Measurements from ENCODE around the gene SPATA9. TPM values are rescaled to one million over a fixed set of nuclear protein-coding genes. Genes with fewer than 3 reads are reported as not detected.

SPATA9 gene
- total and polyA plus RNA-seq, 2 of the 13 experiments (the other 11 are each of a cell fraction or from before 2014, with no cell fraction given), result not detected

DNA sequence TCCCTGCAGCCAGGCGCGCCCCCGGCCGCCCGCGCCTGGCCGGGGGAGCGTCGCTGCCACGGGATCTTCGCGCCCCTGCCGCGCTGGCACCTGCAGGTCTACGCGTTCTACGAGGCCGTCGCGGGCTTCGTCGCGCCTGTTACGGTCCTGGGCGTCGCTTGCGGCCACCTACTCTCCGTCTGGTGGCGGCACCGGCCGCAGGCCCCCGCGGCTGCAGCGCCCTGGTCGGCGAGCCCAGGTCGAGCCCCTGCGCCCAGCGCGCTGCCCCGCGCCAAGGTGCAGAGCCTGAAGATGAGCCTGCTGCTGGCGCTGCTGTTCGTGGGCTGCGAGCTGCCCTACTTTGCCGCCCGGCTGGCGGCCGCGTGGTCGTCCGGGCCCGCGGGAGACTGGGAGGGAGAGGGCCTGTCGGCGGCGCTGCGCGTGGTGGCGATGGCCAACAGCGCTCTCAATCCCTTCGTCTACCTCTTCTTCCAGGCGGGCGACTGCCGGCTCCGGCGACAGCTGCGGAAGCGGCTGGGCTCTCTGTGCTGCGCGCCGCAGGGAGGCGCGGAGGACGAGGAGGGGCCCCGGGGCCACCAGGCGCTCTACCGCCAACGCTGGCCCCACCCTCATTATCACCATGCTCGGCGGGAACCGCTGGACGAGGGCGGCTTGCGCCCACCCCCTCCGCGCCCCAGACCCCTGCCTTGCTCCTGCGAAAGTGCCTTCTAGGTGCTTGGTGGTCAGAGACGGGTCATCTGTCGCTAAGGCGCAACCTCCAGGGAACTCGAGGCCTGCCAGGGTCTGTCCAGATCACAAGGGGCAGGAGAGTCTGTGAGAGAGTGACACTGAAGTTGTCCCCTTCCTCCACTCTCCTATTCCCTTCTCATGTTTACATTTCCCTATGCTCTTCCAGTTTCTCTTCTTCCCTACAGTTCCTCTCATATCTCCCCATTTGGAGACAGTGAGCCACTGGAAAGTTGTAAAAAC lies 61.6 kb downstream of the SPATA9 start (continued):
- TF ChIP-seq ZNF589 (CRISPR knock-in tag; conservative IDR thresholded peaks at IDR 0.05) (peak; percentile 58), THAP11 (CRISPR knock-in tag; IDR thresholded peaks at IDR 0.05) (no peak), E2F2 (CRISPR knock-in tag; IDR thresholded peaks at IDR 0.05; ENCODE audit: borderline replicate concordance) (no peak), ZNF775 (CRISPR knock-in tag; IDR thresholded peaks at IDR 0.05; ENCODE audit: borderline replicate concordance) (no peak), ZNF646 (CRISPR knock-in tag; IDR thresholded peaks at IDR 0.05) (no peak), FOXK2 (IDR thresholded peaks at IDR 0.05) (no peak), ZNF24 (IDR thresholded peaks at IDR 0.05) (no peak), ZNF768 (CRISPR knock-in tag; IDR thresholded peaks at IDR 0.05) (peak; percentile 69; the same call in 1 of the 2 replicates), TEF (CRISPR knock-in tag; IDR thresholded peaks at IDR 0.05) (0 out of 2 replicates have a peak, but pooled peaks have one; percentile 45), ZNF124 (CRISPR knock-in tag; IDR thresholded peaks at IDR 0.05) (0 out of 2 replicates have a peak, but pooled peaks have one; percentile 33), TBX3 (IDR thresholded peaks at IDR 0.05; ENCODE audit: borderline replicate concordance) (no peak), USF2 (IDR thresholded peaks at IDR 0.05; ENCODE audit: low read depth, low read length) (no peak), USF2 (CRISPR knock-in tag; IDR thresholded peaks at IDR 0.05; ENCODE audit: borderline replicate concordance) (no peak)
- TF ChIP-seq, protein P1, sequence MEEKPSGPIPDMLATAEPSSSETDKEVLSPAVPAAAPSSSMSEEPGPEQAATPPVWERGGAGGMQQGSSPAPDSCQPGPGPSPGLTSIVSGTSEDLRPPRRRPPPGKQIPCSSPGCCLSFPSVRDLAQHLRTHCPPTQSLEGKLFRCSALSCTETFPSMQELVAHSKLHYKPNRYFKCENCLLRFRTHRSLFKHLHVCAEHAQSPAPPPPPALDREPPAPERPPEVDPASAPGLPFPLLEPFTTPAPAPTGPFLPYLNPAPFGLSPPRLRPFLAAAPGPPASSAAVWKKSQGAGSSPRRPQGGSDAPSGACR (CRISPR knock-in tag; IDR thresholded peaks at IDR 0.05), result peak; percentile 61; the same call in 1 of the 2 replicates
- TF ChIP-seq, protein P2, sequence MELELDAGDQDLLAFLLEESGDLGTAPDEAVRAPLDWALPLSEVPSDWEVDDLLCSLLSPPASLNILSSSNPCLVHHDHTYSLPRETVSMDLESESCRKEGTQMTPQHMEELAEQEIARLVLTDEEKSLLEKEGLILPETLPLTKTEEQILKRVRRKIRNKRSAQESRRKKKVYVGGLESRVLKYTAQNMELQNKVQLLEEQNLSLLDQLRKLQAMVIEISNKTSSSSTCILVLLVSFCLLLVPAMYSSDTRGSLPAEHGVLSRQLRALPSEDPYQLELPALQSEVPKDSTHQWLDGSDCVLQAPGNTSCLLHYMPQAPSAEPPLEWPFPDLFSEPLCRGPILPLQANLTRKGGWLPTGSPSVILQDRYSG (CRISPR knock-in tag; IDR thresholded peaks at IDR 0.05), result 0 out of 2 replicates have a peak, but pooled peaks have one; percentile 59
